GM12878 (cell line): ENCODE data around the gene CD300H. TPM values are rescaled to one million over a fixed set of nuclear protein-coding genes. Genes with fewer than 3 reads are reported as not detected.
A peak's percentile ranks its signal among the peaks of the same experiment; 100 is the strongest.

Experiments used
- ATAC-seq: fragments of 200-7000 bp; cut with Tn5 transposase; 3 replicates; pipeline ENCODE4 v1.9.1; 2020; ENCODE audit warnings: mild to moderate bottlenecking, moderate library complexity
- BruUV-seq: library from RNA; stranded (reverse); fragments of 400-500 nt; replicated peaks from 2 replicates; lab custom pipeline; 2021; lab: Mats Ljungman, UMichigan
- CTCF ChIA-PET: fragments of 300-600 bp; sonication (Branson Sonifier 250); formaldehyde crosslinking; extraction: SDS; loops from one replicate; lab custom pipeline; 2021; ENCODE audit warnings: inconsistent platforms; lab: Yijun Ruan, JAX
- POLR2A ChIA-PET: fragments of 350-600 bp; formaldehyde crosslinking; extraction: SDS; loops from one replicate; lab custom pipeline; 2021; ENCODE audit warnings: inconsistent platforms; lab: Charles Lee
- RAD21 ChIA-PET: fragments of 300-600 bp; sonication (Branson Sonifier 250); formaldehyde crosslinking; loops from one replicate; lab custom pipeline; 2023; ENCODE audit warnings: antibody characterized with exemption; ENCODE audit not compliant: unreplicated experiment; lab: Charles Lee
- SMC1A ChIA-PET: fragments of 300-600 bp; sonication (Branson Sonifier 250); formaldehyde crosslinking; loops from one replicate; lab custom pipeline; 2023; ENCODE audit not compliant: unreplicated experiment, uncharacterized antibody; lab: Charles Lee
- DNase-seq: peaks from one replicate; pipeline ENCODE4 v3.0.0-alpha.2; 2011; ENCODE audit warnings: low read depth, low spot score
- FAIRE-seq: peaks from 3 replicates; lab custom pipeline; 2011; peaks lifted over from hg19 to GRCh38; lab: Jason Lieb, UNC
- H2AFZ ChIP-seq: 2 replicates; pipeline ENCODE4 v1.6.0; 2011; ENCODE audit warnings: low read depth, low read length, control low read depth; ENCODE audit not compliant: control insufficient read depth
- H3K27ac ChIP-seq: 2 replicates; pipeline ENCODE4 v1.5.1; 2011; ENCODE audit warnings: control low read depth; ENCODE audit not compliant: control insufficient read depth, insufficient read depth
- H3K27me3 ChIP-seq, 2 experiments: replicated peaks in 1 of 2; 2 replicates each; pipeline versions ENCODE4 v1.6.0 to v1.6.1; 2011; ENCODE audit warnings: low read length in 1 of 2; ENCODE audit not compliant: control insufficient read depth in 2 of 2, insufficient read depth in 2 of 2
- H3K36me3 ChIP-seq, 2 experiments: 2 replicates each; pipeline ENCODE4 v1.5.1; 2011; ENCODE audit warnings: low read length in 1 of 2; ENCODE audit not compliant: control insufficient read depth in 2 of 2, insufficient read depth in 2 of 2
- H3K4me1 ChIP-seq: 2 replicates; pipeline ENCODE4 v1.6.1; 2011; ENCODE audit warnings: mild to moderate bottlenecking, low read length, moderate library complexity, mixed read lengths; ENCODE audit not compliant: control insufficient read depth, insufficient read depth
- H3K4me2 ChIP-seq: 2 replicates; pipeline ENCODE4 v1.6.0; 2011; ENCODE audit warnings: control low read depth; ENCODE audit not compliant: control insufficient read depth, insufficient read depth
- H3K4me3 ChIP-seq: fragments of 200-600 bp; sonication (generic); 2 replicates; pipeline ENCODE4 v1.5.1; 2016
- H3K79me2 ChIP-seq: 2 replicates; pipeline ENCODE4 v1.6.0; 2011; ENCODE audit warnings: low read length; ENCODE audit not compliant: control insufficient read depth, insufficient read depth
- H3K9ac ChIP-seq: 2 replicates; pipeline ENCODE4 v1.8.0; 2011; ENCODE audit warnings: low read length, control low read depth, mixed read lengths; ENCODE audit not compliant: control insufficient read depth, insufficient read depth
- H3K9me3 ChIP-seq: replicated peaks from 3 replicates; pipeline ENCODE4 v1.5.1; 2011; ENCODE audit warnings: mild to moderate bottlenecking, low read length; ENCODE audit not compliant: control insufficient read depth, insufficient read depth
- H4K20me1 ChIP-seq: 2 replicates; pipeline ENCODE4 v1.6.0; 2011; ENCODE audit not compliant: control insufficient read depth, insufficient read depth
- HDAC2 ChIP-seq: fragments of 200-600 bp; sonication (generic); IDR thresholded peaks from 2 replicates; pipeline ENCODE4 v1.6.1; 2017
- IKZF1 ChIP-seq: fragments of 450-650 bp; conservative IDR thresholded peaks from 2 replicates; pipeline ENCODE4 v1.6.1; 2017; ENCODE audit warnings: antibody characterized with exemption, mild to moderate bottlenecking
- KLF5 ChIP-seq: fragments of 450-650 bp; IDR thresholded peaks from 2 replicates; pipeline ENCODE4 v1.6.1; 2014; ENCODE audit warnings: mild to moderate bottlenecking; ENCODE audit not compliant: partially characterized antibody
- LARP7 ChIP-seq: fragments of 450-650 bp; IDR thresholded peaks from 2 replicates; pipeline ENCODE4 v1.6.1; 2017; ENCODE audit warnings: mild to moderate bottlenecking
- NR2C1 ChIP-seq: fragments of 450-650 bp; IDR thresholded peaks from 2 replicates; pipeline ENCODE4 v1.6.1; 2017; ENCODE audit warnings: antibody characterized with exemption, mild to moderate bottlenecking, moderate library complexity
- RCOR1 ChIP-seq: conservative IDR thresholded peaks from 2 replicates; pipeline ENCODE4 v1.6.1; 2012; ENCODE audit warnings: low read depth, low read length, improper control_type of control experiment
- SIN3A ChIP-seq: IDR thresholded peaks from 2 replicates; pipeline ENCODE4 v1.6.1; 2012; ENCODE audit warnings: low read depth, low read length, improper control_type of control experiment
- SMARCA5 ChIP-seq: fragments of 450-650 bp; IDR thresholded peaks from 2 replicates; pipeline ENCODE4 v1.6.1; 2017; ENCODE audit warnings: mild to moderate bottlenecking
- SMC3 ChIP-seq: IDR thresholded peaks from 2 replicates; pipeline ENCODE4 v1.6.1; 2011; ENCODE audit warnings: low read length, improper control_type of control experiment, borderline replicate concordance
- STAT1 ChIP-seq: fragments of 450-650 bp; conservative IDR thresholded peaks from 2 replicates; pipeline ENCODE4 v1.6.1; 2014; ENCODE audit warnings: antibody characterized with exemption, mild to moderate bottlenecking
- TCF7 ChIP-seq: IDR thresholded peaks from 2 replicates; pipeline ENCODE4 v1.6.1; 2014; ENCODE audit warnings: antibody characterized with exemption, borderline replicate concordance
- ZNF622 ChIP-seq: fragments of 450-650 bp; IDR thresholded peaks from 2 replicates; pipeline ENCODE4 v1.6.1; 2017; ENCODE audit warnings: mild to moderate bottlenecking, inconsistent platforms
- WGBS: methylation state at CpG from one replicate; pipeline ENCODE4 v1.1.6; 2016; ENCODE audit warnings: low lambda C conversion rate; ENCODE audit not compliant: insufficient replicate concordance, insufficient coverage; ENCODE audit errors: missing lambda C conversion rate; 5-methylcytosine and 5-hydroxymethylcytosine counted together
- in situ Hi-C: fragments of 300-500 bp; cut with MboI; formaldehyde crosslinking; loops from 9 replicates; pipeline ENCODE4 v1.14.3; 2018; ENCODE audit warnings: mixed read lengths
- intact Hi-C: fragments of 100-400 bp; cut with micrococcal nuclease; formaldehyde crosslinking; loops from one replicate; pipeline ENCODE4 v1.14.2; 2022; ENCODE audit not compliant: unreplicated experiment
- polyA plus RNA-seq, 11 experiments: library from polyadenylated mRNA; depleted of rRNA in 4 of 11; unstranded in 6 of 11; stranded (reverse) in 5 of 11; fragments of >200 nt; fragmentation: Nextera tagmentation in 4 of 11; fragmentation: Illumina TruSeq in 1 of 11; extraction: Ambion mirVana in 4 of 11; extraction: Trizol in 1 of 11; gene quantifications; 1 replicate in 1 of 11; 2 replicates in 10 of 11; pipeline versions ENCODE4 v1.2.1 to v1.2.3, GENCODE V29; 2011 to 2016; ENCODE audit warnings: inconsistent platforms in 2 of 11, missing spikeins in 2 of 11, low read depth in 1 of 11
- total RNA-seq, 4 experiments: library from RNA; depleted of rRNA in 3 of 4; stranded (reverse); fragments of >200 nt in 3 of 4; fragmentation: Illumina TruSeq in 1 of 4; extraction: Trizol in 1 of 4; gene quantifications; 2 replicates each; pipeline versions ENCODE4 v1.2.1 to v1.2.3, GENCODE V29; 2013 to 2021
- TF ChIP-seq, protein P1 (sequence below): fragments of 450-650 bp; IDR thresholded peaks from 2 replicates; pipeline ENCODE4 v1.6.1; 2018; ENCODE audit warnings: mild to moderate bottlenecking, low read depth, moderate library complexity; ENCODE audit not compliant: partially characterized antibody
- TF ChIP-seq, protein P2 (sequence below), 3 experiments: IDR thresholded peaks in 2 of 3; conservative IDR thresholded peaks in 1 of 3; 2 replicates each; pipeline ENCODE4 v1.5.1; 2011; ENCODE audit warnings: low read depth in 3 of 3, low read length in 3 of 3, mild to moderate bottlenecking in 3 of 3, control low read depth in 2 of 3, moderate library complexity in 2 of 3, inconsistent platforms in 1 of 3, mixed read lengths in 1 of 3; ENCODE audit not compliant: control insufficient read depth in 2 of 3, insufficient read depth in 1 of 3; ENCODE audit errors: extremely low read depth in 1 of 3

CD300H gene
- total and polyA plus RNA-seq, 10 of the 15 experiments (the other 5 are each of a cell fraction or from before 2014, with no cell fraction given) = not detected

- TF ChIP-seq TCF7 (no peak), IKZF1 (no peak)
Measured at GRCh38 chr17:74603037-74603635, 35.8 kb upstream of the CD300H start (continued).

GRCh38 chr17:74601944-74602572 is 34.7 kb upstream of the CD300H start:
- H3K79me2 ChIP-seq = no peaks in the 10 kb centered on the region
- ChIA-PET RAD21 (interaction anchor here (1.7 to 2.4 kb wide), 3 partner anchors 110 to 234 kb away, joined by 4 to 10 read pairs (median 4); no protein-coding TSS in a partner anchor), CTCF (interaction anchor here (0.6 to 3.3 kb wide), 11 partner anchors 8 to 1014 kb away, joined by 3 to 16 read pairs (median 8); partner anchors contain the start of genes CD300E, CD300H, CD300LB and RAB37), SMC1A (interaction anchor here (1.9 to 2.2 kb wide), 2 partner anchors 36 to 70 kb away, joined by 4 to 6 read pairs; no protein-coding TSS in a partner anchor), POLR2A (no interaction called here)
- no peak overlapping the region for H3K27ac ChIP-seq
- intact Hi-C loops = loop anchor here (2.0 to 5.0 kb wide), 2 partner anchors 233 to 300 kb away; no protein-coding TSS in a partner anchor
- in situ Hi-C loops = no loop called here
- BruUV-seq = no TSS peak
- no peak overlapping the region for H3K4me3 ChIP-seq
- no peak overlapping the region for H2AFZ ChIP-seq
- H3K4me2 ChIP-seq = no peak overlapping the region
- H3K9me3 ChIP-seq = peaks cover 3% of the 10 kb centered on the region; the same call in 1 of the 3 replicates
- H3K36me3 ChIP-seq = no peaks in the 10 kb centered on the region
- H3K9ac ChIP-seq = no peak overlapping the region
- H4K20me1 ChIP-seq = no peaks in the 10 kb centered on the region; the same call in 1 of the 2 replicates
- H3K4me1 ChIP-seq = no peaks in the 10 kb centered on the region; the same call in 1 of the 2 replicates
- peak; percentile 18 for FAIRE-seq
- WGBS = 25% methylated on average over 12 of the region's 12 CpGs
- H3K27me3 ChIP-seq = peaks cover 2 to 4% of the 10 kb centered on the region in 2 experiments; a peak in 3 of 4 replicates
- ATAC-seq = peak; percentile 85
- no peak for DNase-seq
- no peak for TF ChIP-seq RCOR1
- TF ChIP-seq, protein P1, sequence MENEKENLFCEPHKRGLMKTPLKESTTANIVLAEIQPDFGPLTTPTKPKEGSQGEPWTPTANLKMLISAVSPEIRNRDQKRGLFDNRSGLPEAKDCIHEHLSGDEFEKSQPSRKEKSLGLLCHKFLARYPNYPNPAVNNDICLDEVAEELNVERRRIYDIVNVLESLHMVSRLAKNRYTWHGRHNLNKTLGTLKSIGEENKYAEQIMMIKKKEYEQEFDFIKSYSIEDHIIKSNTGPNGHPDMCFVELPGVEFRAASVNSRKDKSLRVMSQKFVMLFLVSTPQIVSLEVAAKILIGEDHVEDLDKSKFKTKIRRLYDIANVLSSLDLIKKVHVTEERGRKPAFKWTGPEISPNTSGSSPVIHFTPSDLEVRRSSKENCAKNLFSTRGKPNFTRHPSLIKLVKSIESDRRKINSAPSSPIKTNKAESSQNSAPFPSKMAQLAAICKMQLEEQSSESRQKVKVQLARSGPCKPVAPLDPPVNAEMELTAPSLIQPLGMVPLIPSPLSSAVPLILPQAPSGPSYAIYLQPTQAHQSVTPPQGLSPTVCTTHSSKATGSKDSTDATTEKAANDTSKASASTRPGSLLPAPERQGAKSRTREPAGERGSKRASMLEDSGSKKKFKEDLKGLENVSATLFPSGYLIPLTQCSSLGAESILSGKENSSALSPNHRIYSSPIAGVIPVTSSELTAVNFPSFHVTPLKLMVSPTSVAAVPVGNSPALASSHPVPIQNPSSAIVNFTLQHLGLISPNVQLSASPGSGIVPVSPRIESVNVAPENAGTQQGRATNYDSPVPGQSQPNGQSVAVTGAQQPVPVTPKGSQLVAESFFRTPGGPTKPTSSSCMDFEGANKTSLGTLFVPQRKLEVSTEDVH = no peak
- no peak for TF ChIP-seq KLF5
- TF ChIP-seq SMC3 = peak; percentile 53; the same call in 1 of the 2 replicates
- TF ChIP-seq STAT1 = no peak
- no peak for TF ChIP-seq SIN3A
- no peak for TF ChIP-seq NR2C1
- no peak for TF ChIP-seq ZNF622
- TF ChIP-seq, protein P2, sequence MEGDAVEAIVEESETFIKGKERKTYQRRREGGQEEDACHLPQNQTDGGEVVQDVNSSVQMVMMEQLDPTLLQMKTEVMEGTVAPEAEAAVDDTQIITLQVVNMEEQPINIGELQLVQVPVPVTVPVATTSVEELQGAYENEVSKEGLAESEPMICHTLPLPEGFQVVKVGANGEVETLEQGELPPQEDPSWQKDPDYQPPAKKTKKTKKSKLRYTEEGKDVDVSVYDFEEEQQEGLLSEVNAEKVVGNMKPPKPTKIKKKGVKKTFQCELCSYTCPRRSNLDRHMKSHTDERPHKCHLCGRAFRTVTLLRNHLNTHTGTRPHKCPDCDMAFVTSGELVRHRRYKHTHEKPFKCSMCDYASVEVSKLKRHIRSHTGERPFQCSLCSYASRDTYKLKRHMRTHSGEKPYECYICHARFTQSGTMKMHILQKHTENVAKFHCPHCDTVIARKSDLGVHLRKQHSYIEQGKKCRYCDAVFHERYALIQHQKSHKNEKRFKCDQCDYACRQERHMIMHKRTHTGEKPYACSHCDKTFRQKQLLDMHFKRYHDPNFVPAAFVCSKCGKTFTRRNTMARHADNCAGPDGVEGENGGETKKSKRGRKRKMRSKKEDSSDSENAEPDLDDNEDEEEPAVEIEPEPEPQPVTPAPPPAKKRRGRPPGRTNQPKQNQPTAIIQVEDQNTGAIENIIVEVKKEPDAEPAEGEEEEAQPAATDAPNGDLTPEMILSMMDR (IDR thresholded peaks at IDR 0.05 in 2 of 3, conservative IDR thresholded peaks at IDR 0.05 in 1 of 3; ENCODE audit: control insufficient read depth in 2 of 3, extremely low read depth in 1 of 3, insufficient read depth in 1 of 3, low read depth in 3 of 3, low read length in 3 of 3) = peak; percentile 67 to 71 (median 70)
- no peak for TF ChIP-seq SMARCA5
- no peak for TF ChIP-seq HDAC2
- TF ChIP-seq LARP7 = no peak
